GM12864 (cell line): ENCODE results near the gene CDRT15L2.
"Not testable (repeated sequence)": the region's sequence is repeated elsewhere in the genome, so short reads cannot be mapped to it uniquely, and the experiment has no call there.

Experiments used
- DNase-seq: peaks from one replicate; pipeline ENCODE4 v3.0.0-alpha.2; 2011; ENCODE audit warnings: low read depth
- H3K4me3 ChIP-seq: 2 replicates; pipeline ENCODE4 v1.5.1; 2011; ENCODE audit warnings: mild to moderate bottlenecking, low read depth, low read length, control low read depth
- CTCF ChIP-seq: IDR thresholded peaks from 2 replicates; pipeline ENCODE4 v1.5.1; 2011; ENCODE audit warnings: low read depth, mild to moderate bottlenecking, moderate library complexity, low read length, control low read depth, inconsistent platforms; ENCODE audit errors: missing control alignments

The CDRT15L2 gene

GRCh38 chr17:20611309-20611708 is 31.8 kb downstream of the CDRT15L2 start:
- no peak for DNase-seq
- no peak overlapping the region for H3K4me3 ChIP-seq
- no peak for TF ChIP-seq CTCF

- no peak overlapping the region for H3K4me3 ChIP-seq
- TF ChIP-seq CTCF = no peak
- no peak for DNase-seq
Measured at GRCh38 chr17:20612635-20613034, 33.1 kb downstream of the CDRT15L2 start.

- no peak for TF ChIP-seq CTCF
- no peak for DNase-seq
- no peak overlapping the region for H3K4me3 ChIP-seq
Measured at GRCh38 chr17:20613248-20613647, 33.7 kb downstream of the CDRT15L2 start.

GRCh38 chr17:20613905-20614304 is 34.4 kb downstream of the CDRT15L2 start:
- H3K4me3 ChIP-seq = no peak overlapping the region
- DNase-seq = no peak
- TF ChIP-seq CTCF = no peak

GRCh38 chr17:20615461-20615860 is 35.9 kb downstream of the CDRT15L2 start:
- H3K4me3 ChIP-seq, DNase-seq: not testable (repeated sequence)
